Upper lobe of right lung (tissue), 1 donor: ENCODE results near the gene CA6. TPM values are rescaled to one million over a fixed set of nuclear protein-coding genes. Genes with fewer than 3 reads are reported as not detected.

ENCODE experiments used
- ATAC-seq: fragments of 200-7000 bp; cut with Tn5 transposase; one replicate; pipeline ENCODE4 v1.9.1; 2020; ENCODE audit warnings: mild to moderate bottlenecking, moderate library complexity
- DNase-seq: peaks from one replicate; pipeline ENCODE4 v3.0.0-alpha.2; 2020
- H3K27ac ChIP-seq: fragments of 200-600 bp; one replicate; pipeline ENCODE4 v1.8.0; 2022
- H3K27me3 ChIP-seq: fragments of 200-600 bp; one replicate; pipeline ENCODE4 v1.8.0; 2022; ENCODE audit warnings: mild to moderate bottlenecking
- H3K36me3 ChIP-seq: fragments of 200-600 bp; one replicate; pipeline ENCODE4 v1.8.0; 2022
- H3K4me1 ChIP-seq: fragments of 200-600 bp; one replicate; pipeline ENCODE4 v1.8.0; 2022
- H3K4me3 ChIP-seq: fragments of 200-600 bp; one replicate; pipeline ENCODE4 v1.8.0; 2022; ENCODE audit warnings: mild to moderate bottlenecking
- H3K9me3 ChIP-seq: fragments of 200-600 bp; one replicate; pipeline ENCODE4 v1.8.0; 2022
- CTCF ChIP-seq: fragments of 200-600 bp; IDR thresholded peaks from one replicate; pipeline ENCODE4 v1.8.0; 2022; ENCODE audit warnings: antibody characterized with exemption
- intact Hi-C: fragments of 100-400 bp; cut with DNase I; formaldehyde crosslinking; loops from one replicate; pipeline ENCODE4 v1.11.0; 2022
- total RNA-seq: library from RNA; stranded (reverse); fragmentation: NEBNext Ultra II Directional; extraction: Animal tissue kit (Norgen Biotek cat#: 25700); gene quantifications from one replicate; pipeline ENCODE4 v1.2.1, GENCODE V29; 2021
- donor health status: DM: no; HTN: yes; CAD: no; lungs with severe emphysema.

The CA6 gene
- total RNA-seq, 1 donor from 2014 or later: not detected

- DNase-seq (no peak), ATAC-seq (peak; percentile 10)
- H3K36me3 ChIP-seq: no peaks in the 10 kb centered on the region
- no peaks in the 10 kb centered on the region for H3K4me1 ChIP-seq
- TF ChIP-seq CTCF: peak; percentile 39
- H3K9me3 ChIP-seq: no peaks in the 10 kb centered on the region
- H3K4me3 ChIP-seq: no peak overlapping the region
- H3K27me3 ChIP-seq: no peaks in the 10 kb centered on the region
- H3K27ac ChIP-seq: no peak overlapping the region
- intact Hi-C loops: no loop called here
Observed at GRCh38 chr1:9009438-9010370, 64.0 kb downstream of the CA6 start.

DNA sequence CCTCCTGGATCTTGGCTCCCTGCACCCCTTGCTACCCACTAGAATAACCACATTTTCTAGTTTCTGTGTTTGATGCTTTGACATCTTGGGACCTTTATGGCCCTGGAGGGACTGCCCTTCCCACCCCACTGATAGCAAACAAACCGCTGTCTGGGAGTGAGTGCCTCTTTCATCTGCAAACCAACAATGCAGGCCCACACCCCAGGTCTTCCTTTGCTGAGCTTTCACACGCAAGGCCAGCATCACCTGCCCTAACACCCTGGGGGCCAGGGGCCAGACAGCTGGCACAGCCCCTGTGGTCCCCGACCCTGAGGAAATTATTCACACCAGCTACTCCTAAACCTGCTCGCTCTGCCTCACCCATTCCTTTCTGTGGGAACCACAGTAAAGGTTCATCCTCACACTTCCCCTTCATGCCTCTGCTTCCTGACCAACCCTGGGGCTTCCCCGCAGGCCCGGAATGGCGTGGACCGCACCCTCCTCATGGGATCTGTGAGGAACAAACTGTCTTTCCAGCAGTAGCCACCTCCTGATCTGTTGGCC lies 65.2 kb downstream of the CA6 start:
- Histone ChIP-seq H3K9me3 (no peaks in the 10 kb centered on the region), H3K27me3 (no peaks in the 10 kb centered on the region), H3K4me3 (no peak overlapping the region), H3K36me3 (no peaks in the 10 kb centered on the region), H3K27ac (no peak overlapping the region), H3K4me1 (no peaks in the 10 kb centered on the region)
- ATAC-seq (peak; percentile 73), DNase-seq (no peak)
- no peak for TF ChIP-seq CTCF
- intact Hi-C loops: no loop called here

GRCh38 chr1:9013819-9014218 lies 68.2 kb downstream of the CA6 start:
- Histone ChIP-seq H3K9me3 (no peaks in the 10 kb centered on the region), H3K36me3 (no peaks in the 10 kb centered on the region), H3K27me3 (no peaks in the 10 kb centered on the region), H3K27ac (no peak overlapping the region), H3K4me3 (no peak overlapping the region), H3K4me1 (no peaks in the 10 kb centered on the region)
- TF ChIP-seq CTCF: no peak
- intact Hi-C loops: no loop called here
- no peak for DNase-seq
- no peak for ATAC-seq

DNA sequence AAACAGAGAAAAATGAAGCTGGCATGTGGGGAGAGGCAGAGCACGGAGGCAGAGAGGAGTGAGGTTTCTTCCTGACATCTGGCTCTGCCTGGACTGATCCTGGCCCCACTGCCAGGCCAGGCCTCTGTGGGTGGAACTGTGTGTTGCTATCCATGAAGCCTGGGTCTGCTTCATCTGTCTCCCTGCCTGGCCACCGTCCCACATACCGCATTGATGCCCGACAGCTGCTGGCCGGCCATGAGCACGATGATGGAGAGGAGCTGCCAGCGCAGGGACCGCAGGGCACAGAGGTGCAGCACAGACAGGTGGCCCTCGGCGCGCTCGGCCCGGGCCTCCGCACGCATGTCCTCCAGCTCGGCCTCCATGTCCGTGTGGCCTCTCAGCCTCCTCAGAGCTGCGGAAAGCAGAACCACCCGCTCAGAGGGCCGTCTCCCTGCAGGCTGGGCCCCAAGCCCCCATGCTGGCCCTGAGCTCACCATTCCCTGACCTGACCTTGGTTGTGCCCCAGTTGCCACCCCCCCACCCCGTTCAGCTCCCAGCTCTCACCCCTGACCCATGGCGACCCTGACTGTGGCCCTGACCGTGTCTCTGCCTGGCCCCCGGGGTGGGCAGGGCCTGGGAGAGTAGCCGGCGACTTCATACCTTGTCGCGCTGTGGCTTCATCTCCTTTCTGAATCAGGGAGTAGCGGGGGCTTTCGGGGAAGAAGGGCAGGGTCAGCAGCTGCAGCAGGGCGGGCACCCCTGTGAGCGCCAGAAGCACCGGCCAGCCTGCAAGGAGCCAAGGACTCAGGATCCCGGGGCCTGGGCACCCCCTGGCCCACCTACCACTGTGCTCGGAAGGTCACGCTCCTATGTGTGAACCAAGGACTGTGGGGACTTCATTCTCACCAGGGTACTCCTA lies 69.1 kb downstream of the CA6 start:
- no peaks in the 10 kb centered on the region for H3K36me3 ChIP-seq
- no peaks in the 10 kb centered on the region for H3K27me3 ChIP-seq
- ATAC-seq (no peak), DNase-seq (no peak)
- H3K27ac ChIP-seq: no peak overlapping the region
- intact Hi-C loops: no loop called here
- no peaks in the 10 kb centered on the region for H3K4me1 ChIP-seq
- H3K4me3 ChIP-seq: no peak overlapping the region
- H3K9me3 ChIP-seq: no peaks in the 10 kb centered on the region
- no peak for TF ChIP-seq CTCF

- ATAC-seq (no peak), DNase-seq (no peak)
- no peaks in the 10 kb centered on the region for H3K36me3 ChIP-seq
- no peaks in the 10 kb centered on the region for H3K4me1 ChIP-seq
- no peaks in the 10 kb centered on the region for H3K9me3 ChIP-seq
- H3K27ac ChIP-seq: no peak overlapping the region
- no peaks in the 10 kb centered on the region for H3K27me3 ChIP-seq
- intact Hi-C loops: no loop called here
- TF ChIP-seq CTCF: no peak
- no peak overlapping the region for H3K4me3 ChIP-seq
Observed at GRCh38 chr1:9016455-9016854, 70.8 kb downstream of the CA6 start.
